Cardiac septum (tissue), 1 donor: Measurements from ENCODE around the gene APBA2. TPM values are rescaled to one million over a fixed set of nuclear protein-coding genes. Genes with fewer than 3 reads are reported as not detected.

ENCODE experiments used
- DNase-seq: peaks from one replicate; pipeline ENCODE4 v3.0.0-alpha.2; 2020; ENCODE audit warnings: low spot score
- intact Hi-C: fragments of 100-400 bp; cut with DNase I; formaldehyde crosslinking; loops from one replicate; pipeline ENCODE4 v1.14.0; 2022
- total RNA-seq: library from RNA; stranded (reverse); fragmentation: NEBNext Ultra II Directional; extraction: Animal tissue kit (Norgen Biotek cat#: 25700); gene quantifications from one replicate; pipeline ENCODE4 v1.2.1, GENCODE V29; 2021
- donor health status: DM: no; HTN: no; CAD: no.

Gene APBA2
- total RNA-seq, 1 donor from 2014 or later: 0.57 TPM

- intact Hi-C loops: loop anchor here (10.0 kb wide), 1 partner anchor 318 kb away; no protein-coding TSS in a partner anchor
- no peak for DNase-seq
These were observed 217.4 kb downstream of the APBA2 start for GRCh38 chr15:29102911-29103823.

GRCh38 chr15:29103824-29104565 is 218.2 kb downstream of the APBA2 start:
- intact Hi-C loops: loop anchor here (10.0 kb wide), 1 partner anchor 319 kb away; no protein-coding TSS in a partner anchor

GRCh38 chr15:29104566-29104880 is 218.7 kb downstream of the APBA2 start:
- intact Hi-C loops: loop anchor here (10.0 kb wide), 1 partner anchor 320 kb away; no protein-coding TSS in a partner anchor
- DNase-seq: no peak

More at GRCh38 chr15:29103824-29104565, 218.2 kb downstream of the APBA2 start:
- DNase-seq: no peak

- intact Hi-C loops: loop anchor here (10.0 kb wide), 1 partner anchor 321 kb away; no protein-coding TSS in a partner anchor
- no peak for DNase-seq
These were observed 219.5 kb downstream of the APBA2 start for GRCh38 chr15:29105151-29105854.

- no peak for DNase-seq
- intact Hi-C loops: loop anchor here (10.0 kb wide), 1 partner anchor 321 kb away; no protein-coding TSS in a partner anchor
These were observed 220.3 kb downstream of the APBA2 start for GRCh38 chr15:29106116-29106515.

GRCh38 chr15:29106551-29107290 is 220.9 kb downstream of the APBA2 start:
- intact Hi-C loops: loop anchor here (10.0 kb wide), 1 partner anchor 322 kb away; no protein-coding TSS in a partner anchor
- DNase-seq: no peak

GRCh38 chr15:29107291-29107890 is 221.6 kb downstream of the APBA2 start:
- DNase-seq: no peak
- intact Hi-C loops: loop anchor here (10.0 kb wide), 1 partner anchor 323 kb away; no protein-coding TSS in a partner anchor

GRCh38 chr15:29107971-29108645 is 222.3 kb downstream of the APBA2 start:
- intact Hi-C loops: loop anchor here (10.0 kb wide), 1 partner anchor 323 kb away; no protein-coding TSS in a partner anchor
- DNase-seq: no peak

GRCh38 chr15:29109762-29110161 is 224.0 kb downstream of the APBA2 start:
- intact Hi-C loops: loop anchor here (10.0 kb wide), 1 partner anchor 325 kb away; no protein-coding TSS in a partner anchor

GRCh38 chr15:29110176-29110575 is 224.4 kb downstream of the APBA2 start:
- no peak for DNase-seq
- intact Hi-C loops: no loop called here

More at GRCh38 chr15:29109762-29110161, 224.0 kb downstream of the APBA2 start:
- no peak for DNase-seq

GRCh38 chr15:29110733-29111132 is 225.0 kb downstream of the APBA2 start:
- intact Hi-C loops: no loop called here
- no peak for DNase-seq

GRCh38 chr15:29111705-29112281 is 226.0 kb downstream of the APBA2 start:
- intact Hi-C loops: no loop called here
- DNase-seq: no peak

GRCh38 chr15:29113336-29114220 is 227.8 kb downstream of the APBA2 start:
- DNase-seq: no peak
- intact Hi-C loops: no loop called here

GRCh38 chr15:29114221-29115092 is 228.7 kb downstream of the APBA2 start:
- intact Hi-C loops: no loop called here
- DNase-seq: no peak

- DNase-seq: no peak
- intact Hi-C loops: no loop called here
These were observed 229.6 kb downstream of the APBA2 start for GRCh38 chr15:29115093-29115991.
